ENCODE data around the gene C11orf21.

The C11orf21 gene

GRCh38 chr11:2266586-2267305 lies 35.0 kb downstream of the C11orf21 start:
- no peak overlapping the region for H3K4me3 ChIP-seq (replicated peaks; ENCODE audit: low read depth, low read length)
- no peak for DNase-seq (ENCODE audit: extremely low read depth, low read depth)
- TF ChIP-seq, protein P1, sequence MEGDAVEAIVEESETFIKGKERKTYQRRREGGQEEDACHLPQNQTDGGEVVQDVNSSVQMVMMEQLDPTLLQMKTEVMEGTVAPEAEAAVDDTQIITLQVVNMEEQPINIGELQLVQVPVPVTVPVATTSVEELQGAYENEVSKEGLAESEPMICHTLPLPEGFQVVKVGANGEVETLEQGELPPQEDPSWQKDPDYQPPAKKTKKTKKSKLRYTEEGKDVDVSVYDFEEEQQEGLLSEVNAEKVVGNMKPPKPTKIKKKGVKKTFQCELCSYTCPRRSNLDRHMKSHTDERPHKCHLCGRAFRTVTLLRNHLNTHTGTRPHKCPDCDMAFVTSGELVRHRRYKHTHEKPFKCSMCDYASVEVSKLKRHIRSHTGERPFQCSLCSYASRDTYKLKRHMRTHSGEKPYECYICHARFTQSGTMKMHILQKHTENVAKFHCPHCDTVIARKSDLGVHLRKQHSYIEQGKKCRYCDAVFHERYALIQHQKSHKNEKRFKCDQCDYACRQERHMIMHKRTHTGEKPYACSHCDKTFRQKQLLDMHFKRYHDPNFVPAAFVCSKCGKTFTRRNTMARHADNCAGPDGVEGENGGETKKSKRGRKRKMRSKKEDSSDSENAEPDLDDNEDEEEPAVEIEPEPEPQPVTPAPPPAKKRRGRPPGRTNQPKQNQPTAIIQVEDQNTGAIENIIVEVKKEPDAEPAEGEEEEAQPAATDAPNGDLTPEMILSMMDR (IDR thresholded peaks at IDR 0.05; ENCODE audit: low read depth, low read length, missing control alignments), result no peak

GRCh38 chr11:2265854-2266585 lies 35.7 kb downstream of the C11orf21 start:
- TF ChIP-seq, protein P1 (IDR thresholded peaks at IDR 0.05; ENCODE audit: low read depth, low read length, missing control alignments), result no peak
- H3K4me3 ChIP-seq (replicated peaks; ENCODE audit: low read depth, low read length), result no peak overlapping the region
- DNase-seq (ENCODE audit: extremely low read depth, low read depth), result no peak

DNA sequence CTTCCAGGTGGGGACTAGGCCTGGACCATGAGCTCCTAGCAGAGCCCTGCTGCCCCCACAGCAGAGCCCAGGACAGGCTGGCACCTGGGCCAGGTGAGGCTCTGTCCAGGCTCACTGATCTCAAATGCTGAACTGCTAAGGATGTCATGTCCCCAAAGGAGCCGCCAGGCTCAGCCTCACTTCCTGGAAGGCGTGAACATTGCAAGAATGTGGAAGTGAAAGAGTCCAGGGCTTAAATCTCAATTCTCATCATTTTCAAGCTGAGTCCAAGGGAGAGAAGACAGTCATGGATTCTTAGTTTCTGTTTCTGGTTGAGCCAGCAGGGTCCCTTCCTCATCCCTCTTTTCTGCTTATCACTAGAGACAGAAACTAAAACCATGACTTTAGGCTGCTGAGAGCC lies 36.3 kb downstream of the C11orf21 start:
- no peak for DNase-seq (ENCODE audit: extremely low read depth, low read depth)
- H3K4me3 ChIP-seq (replicated peaks; ENCODE audit: low read depth, low read length), result no peak overlapping the region
- TF ChIP-seq, protein P1 (IDR thresholded peaks at IDR 0.05; ENCODE audit: low read depth, low read length, missing control alignments), result no peak

DNA sequence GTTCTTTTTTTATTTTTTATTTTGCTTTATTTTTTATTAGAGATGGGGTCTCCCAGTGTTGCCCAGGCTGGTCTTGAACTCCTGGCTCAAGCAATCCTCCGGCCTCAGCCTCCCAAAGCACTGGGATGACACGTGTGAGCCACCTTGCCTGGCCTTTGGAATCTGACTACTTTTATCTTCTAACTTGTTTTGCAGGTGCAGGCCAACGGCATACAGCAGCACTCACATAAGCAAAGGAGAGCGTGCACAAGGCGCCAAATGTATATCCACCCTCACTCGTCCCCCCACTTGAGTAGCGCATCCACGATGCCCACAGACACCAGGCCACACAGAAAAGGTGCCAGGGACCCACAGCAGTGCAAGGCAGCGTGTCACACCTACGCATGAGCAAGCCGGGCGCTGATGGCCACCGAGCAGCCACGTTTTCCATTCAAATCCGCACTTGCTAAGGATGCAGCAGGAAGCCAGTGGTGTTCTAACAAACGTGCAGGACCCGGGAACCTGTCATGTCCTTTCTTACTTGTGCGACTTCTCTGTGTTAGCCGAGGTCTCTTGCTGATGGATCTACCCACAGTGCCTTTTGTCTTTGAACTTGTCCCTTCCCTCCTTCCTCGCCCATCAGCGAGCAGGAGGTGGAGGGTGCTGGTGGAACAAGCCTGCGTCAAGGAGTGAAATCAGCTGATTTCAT lies 37.2 kb downstream of the C11orf21 start:
- H3K4me3 ChIP-seq (replicated peaks; ENCODE audit: low read depth, low read length), result no peak overlapping the region
- TF ChIP-seq, protein P1 (IDR thresholded peaks at IDR 0.05; ENCODE audit: low read depth, low read length, missing control alignments), result no peak
- no peak for DNase-seq (ENCODE audit: extremely low read depth, low read depth)

DNA sequence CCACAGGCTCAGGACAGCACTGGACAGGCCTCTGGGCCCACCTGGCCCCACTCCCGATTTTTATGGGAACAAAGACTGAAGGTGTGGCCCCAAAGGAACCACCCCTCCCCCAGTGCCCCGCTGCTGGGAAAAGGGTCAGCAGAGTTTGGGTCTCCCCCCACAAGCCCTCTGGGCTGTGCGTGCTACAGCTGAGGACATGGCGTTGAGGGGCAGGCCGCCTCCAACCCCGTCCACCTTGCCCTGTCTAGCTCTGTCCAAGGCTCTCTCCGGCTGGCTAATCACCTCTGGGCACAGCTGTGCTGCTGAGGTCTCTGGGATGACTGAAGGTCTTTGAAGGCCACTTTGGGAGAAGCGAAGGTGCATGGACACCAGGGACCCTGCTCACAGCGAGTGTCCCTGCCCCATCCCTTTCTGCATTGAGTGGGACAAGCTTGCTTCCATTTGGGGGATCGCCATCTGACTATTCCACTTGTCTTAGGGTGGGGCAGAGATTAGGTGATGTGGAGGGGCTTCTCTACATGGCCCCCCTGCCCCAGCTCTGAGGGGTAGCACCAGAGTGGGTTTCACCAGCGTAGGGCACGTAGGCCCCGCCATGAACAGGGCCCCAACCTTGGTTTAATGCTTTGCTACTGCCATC lies 37.9 kb downstream of the C11orf21 start:
- no peak overlapping the region for H3K4me3 ChIP-seq (replicated peaks; ENCODE audit: low read depth, low read length)
- DNase-seq (ENCODE audit: extremely low read depth, low read depth), result no peak
- TF ChIP-seq, protein P1 (IDR thresholded peaks at IDR 0.05; ENCODE audit: low read depth, low read length, missing control alignments), result no peak

DNA sequence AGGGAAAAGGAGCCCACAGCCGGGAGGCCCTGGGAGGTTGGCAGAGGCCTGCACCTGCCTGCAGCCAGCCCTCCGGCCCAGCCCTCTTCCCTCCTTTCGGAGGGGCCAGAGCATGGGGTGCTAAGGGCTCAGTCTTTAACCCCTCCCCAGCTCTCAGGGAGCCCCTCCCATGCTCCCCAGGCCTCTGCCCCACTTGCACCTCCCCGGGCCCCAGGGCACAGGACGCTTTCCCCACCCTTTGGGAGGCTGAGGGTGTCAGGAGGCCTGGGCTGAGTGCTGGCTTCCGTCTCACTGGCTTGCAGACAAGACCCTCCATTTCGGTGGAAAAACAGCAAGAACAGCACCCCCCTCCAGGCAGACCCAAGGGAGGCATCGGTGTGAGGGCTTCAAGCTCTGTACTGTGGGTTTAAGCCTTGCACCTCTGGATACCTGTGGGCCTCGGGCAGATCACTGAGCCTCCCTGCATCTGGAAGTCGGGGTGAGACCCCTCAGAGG lies 38.6 kb downstream of the C11orf21 start:
- no peak overlapping the region for H3K4me3 ChIP-seq (replicated peaks; ENCODE audit: low read depth, low read length)
- TF ChIP-seq, protein P1 (IDR thresholded peaks at IDR 0.05; ENCODE audit: low read depth, low read length, missing control alignments), result no peak
- no peak for DNase-seq (ENCODE audit: extremely low read depth, low read depth)

Measured in HFF-Myc (cell line).